T47D (cell line): ENCODE data around the gene DNAJC7.

ENCODE experiments used
- DNase-seq, 2 experiments: peaks; one replicate each; pipeline versions ENCODE4 v3.0.0 to v3.0.0-alpha.2; 2011 to 2012; ENCODE audit warnings: low read depth in 1 of 2, low spot score in 1 of 2
- JUND ChIP-seq: IDR thresholded peaks from 2 replicates; pipeline ENCODE4 v1.6.1; 2012; ENCODE audit warnings: low read depth
- in situ Hi-C: cut with HindIII; loops from 2 replicates; pipeline ENCODE4 v1.10.0; 2016; ENCODE audit warnings: low sequenced_read_pairs, low pct_unique_long_range_greater_than_20kb

DNAJC7 gene

GRCh38 chr17:41966463-41967140 is 50.6 kb downstream of the DNAJC7 start, which contains the start of gene CNP:
TSS of gene CNP (plus strand) at chr17:41966795. CDS start at chr17:41966885, 90 bp downstream.
- no peak for TF ChIP-seq JUND
- in situ Hi-C loops: no loop called here
- DNase-seq: peak; percentile 93 to 97

GRCh38 chr17:41965694-41966462 is 51.4 kb downstream of the DNAJC7 start:
- in situ Hi-C loops: no loop called here

GRCh38 chr17:41962768-41963434 is 54.3 kb downstream of the DNAJC7 start:
- in situ Hi-C loops: no loop called here
- DNase-seq: peak; percentile 72 to 82

More at GRCh38 chr17:41965694-41966462, 51.4 kb downstream of the DNAJC7 start:
- peak; percentile 88 to 98 for DNase-seq
- no peak for TF ChIP-seq JUND

DNA sequence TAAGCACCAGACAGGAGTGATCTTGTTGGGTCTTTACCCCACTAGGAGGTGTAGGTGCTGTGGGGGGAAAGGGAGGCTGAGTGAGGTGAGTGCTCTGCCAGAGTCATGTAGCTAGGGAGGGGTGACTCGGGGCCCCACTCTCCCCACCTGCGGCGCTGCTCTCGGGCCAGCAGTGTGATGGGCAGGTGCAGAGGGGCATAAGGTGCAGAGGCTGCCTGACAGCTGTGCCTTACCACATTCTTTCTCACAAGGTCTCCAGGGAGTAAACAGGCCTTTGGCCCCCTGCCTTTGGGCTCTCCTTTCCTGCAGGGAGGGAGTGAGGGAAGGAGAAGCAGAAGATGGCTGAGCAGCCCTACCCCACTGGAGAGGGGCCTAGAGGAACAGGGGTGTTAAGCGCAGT is 55.1 kb downstream of the DNAJC7 start:
- in situ Hi-C loops: no loop called here
- TF ChIP-seq JUND: no peak
- DNase-seq: no peak

More at GRCh38 chr17:41962768-41963434, 54.3 kb downstream of the DNAJC7 start:
- TF ChIP-seq JUND: no peak

- DNase-seq: peak; percentile 56 to 81
Measured at GRCh38 chr17:41959336-41960095, 57.7 kb downstream of the DNAJC7 start.

DNA sequence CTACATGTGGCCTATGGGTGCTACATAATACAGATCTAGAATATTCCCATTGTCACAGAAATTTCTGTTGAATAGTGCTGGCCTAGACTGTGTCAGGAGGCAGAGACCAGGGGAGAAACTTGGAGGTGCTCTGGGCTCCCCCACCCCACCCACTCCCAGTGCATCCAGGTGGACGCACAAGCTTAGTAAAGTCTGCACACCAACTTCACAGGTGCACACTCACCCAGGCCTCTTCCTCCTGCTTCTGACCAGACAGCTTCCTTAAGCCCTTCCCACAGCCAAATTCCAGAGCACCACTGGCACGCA is 58.3 kb downstream of the DNAJC7 start:
- TF ChIP-seq JUND: no peak
- DNase-seq: no peak
- in situ Hi-C loops: no loop called here

More at GRCh38 chr17:41959336-41960095, 57.7 kb downstream of the DNAJC7 start:
- no peak for TF ChIP-seq JUND
- in situ Hi-C loops: no loop called here

DNA sequence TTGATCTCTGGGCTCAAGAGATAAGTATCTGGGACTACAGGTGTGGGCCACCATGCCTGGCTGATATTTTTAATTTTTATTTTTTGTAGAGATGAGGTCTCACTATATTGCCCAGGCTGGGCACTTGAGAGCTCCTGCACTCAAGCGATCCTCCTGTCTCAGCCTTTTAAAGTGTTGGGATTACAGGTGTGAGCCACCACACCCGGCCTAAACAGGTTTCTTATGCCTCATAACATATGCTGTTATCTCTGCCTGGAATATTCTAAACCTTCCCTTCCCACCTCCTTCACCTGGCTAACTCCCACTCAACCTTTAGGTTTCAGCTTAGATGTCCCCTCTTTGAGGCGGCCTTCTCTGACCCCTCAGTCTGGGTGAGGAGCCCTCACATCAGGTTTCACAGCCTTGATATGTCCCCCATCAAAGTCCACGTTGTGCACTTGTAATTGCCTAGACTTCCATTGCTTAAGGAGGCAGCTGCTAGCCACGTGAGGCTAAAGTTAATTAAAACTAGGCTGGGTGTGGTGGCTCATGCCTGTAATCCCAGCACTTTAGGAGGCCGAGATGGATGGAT is 59.3 kb downstream of the DNAJC7 start:
- no peak for TF ChIP-seq JUND
- in situ Hi-C loops: no loop called here

DNA sequence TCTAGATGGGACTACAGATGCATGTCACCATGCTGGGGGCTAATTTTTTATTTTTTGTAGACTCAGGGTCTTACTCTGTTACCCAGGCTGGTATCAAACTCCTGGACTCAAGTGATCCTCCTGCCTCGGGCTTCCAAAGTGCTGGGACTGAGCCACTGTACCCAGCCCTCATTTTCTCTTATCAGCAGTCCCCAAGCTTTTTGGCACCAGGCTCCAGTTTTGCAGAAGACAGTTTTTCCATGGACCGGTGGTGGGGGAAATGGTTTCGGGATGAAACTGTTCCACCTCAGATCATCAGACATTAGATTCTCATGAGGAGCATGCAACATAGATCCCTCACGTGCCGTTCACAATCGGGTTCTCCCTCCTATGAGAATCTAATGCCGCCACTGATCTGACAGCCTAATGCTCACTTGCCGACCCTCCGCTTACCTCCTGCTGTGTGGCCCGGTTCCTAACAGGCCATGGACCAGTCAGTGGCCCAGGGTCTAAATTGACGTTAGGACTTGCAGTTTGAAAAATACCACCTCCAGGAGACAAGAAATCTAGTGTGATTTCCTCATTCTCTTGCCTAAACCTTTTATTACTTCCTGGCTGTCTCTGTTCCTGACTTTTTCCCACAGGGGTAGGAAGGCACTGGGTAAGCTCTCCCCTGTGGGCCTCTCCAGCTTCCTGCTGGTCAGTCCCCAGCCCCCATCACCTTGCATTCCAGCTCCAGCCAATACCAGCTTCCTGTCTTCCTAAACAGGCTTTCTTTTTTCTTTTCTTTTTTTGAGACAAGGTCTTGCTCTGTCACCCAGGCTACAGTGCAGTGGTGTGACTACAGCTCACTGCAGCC is 60.0 kb downstream of the DNAJC7 start:
- DNase-seq: no peak
- TF ChIP-seq JUND: no peak
- in situ Hi-C loops: no loop called here

More for the DNA sequence above, 59.3 kb downstream of the DNAJC7 start:
- DNase-seq: no peak

GRCh38 chr17:41956522-41956921 is 60.7 kb downstream of the DNAJC7 start:
- in situ Hi-C loops: no loop called here
- TF ChIP-seq JUND: no peak
- no peak for DNase-seq

DNA sequence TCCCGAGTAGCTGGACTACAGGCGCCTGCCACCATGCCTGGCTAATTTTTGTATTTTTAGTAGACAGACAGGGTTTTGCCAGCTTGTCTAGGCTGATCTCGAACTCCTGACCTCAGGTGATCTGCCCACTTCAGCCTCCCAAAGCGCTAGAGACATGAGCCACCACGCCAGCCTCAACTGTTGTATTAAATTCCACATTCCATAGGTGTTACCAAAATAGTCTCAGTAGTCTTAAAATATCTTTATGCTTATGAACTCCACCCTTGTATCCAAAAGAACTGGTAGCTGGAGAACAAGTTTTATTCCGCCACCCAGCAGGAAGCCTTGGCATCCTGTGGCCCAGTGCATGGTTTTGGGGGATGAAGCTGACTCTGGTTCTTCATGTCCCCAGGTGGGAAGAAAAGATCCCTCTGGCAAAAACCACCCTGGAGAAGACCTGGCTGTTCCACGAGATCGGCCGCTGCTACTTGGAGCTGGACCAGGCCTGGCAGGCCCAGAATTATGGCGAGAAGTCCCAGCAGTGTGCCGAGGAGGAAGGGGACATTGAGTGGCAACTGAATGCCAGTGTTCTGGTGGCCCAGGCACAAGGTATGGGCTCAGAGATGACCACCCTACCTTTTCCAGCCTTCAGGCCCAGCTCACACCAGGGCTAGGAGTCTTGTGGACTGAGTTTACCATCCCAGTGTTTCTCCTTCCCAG is 68.3 kb downstream of the DNAJC7 start:
- no peak for DNase-seq
- in situ Hi-C loops: no loop called here
- no peak for TF ChIP-seq JUND

DNA sequence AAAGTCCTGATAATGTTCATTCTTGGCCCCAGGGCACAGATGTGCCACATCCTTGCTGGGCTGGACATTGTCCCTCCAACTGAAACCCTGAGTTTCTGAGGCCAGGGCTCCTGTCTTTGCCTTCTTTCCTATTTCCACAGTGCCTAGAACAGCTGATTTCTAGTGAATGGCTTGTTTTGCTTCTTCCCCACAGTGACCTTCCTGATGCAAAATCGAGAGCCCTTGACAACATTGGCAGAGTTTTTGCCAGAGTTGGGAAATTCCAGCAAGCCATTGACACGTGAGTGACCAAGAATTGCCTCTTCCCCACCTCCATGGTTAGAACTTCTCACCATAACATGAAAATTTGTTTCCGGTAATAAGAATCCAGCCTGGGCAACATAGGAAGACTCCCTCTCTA is 72.3 kb downstream of the DNAJC7 start:
- in situ Hi-C loops: no loop called here
- no peak for TF ChIP-seq JUND
- DNase-seq: no peak
